Keratinocyte (primary cell): ENCODE results near the gene AP4M1. TPM values are rescaled to one million over a fixed set of nuclear protein-coding genes. Genes with fewer than 3 reads are reported as not detected.

Source experiments
- DNase-seq: peaks from one replicate; pipeline ENCODE4 v3.0.0-alpha.2; 2011; ENCODE audit warnings: low read depth, missing footprints, low spot score
- FAIRE-seq: peaks from 2 replicates; lab custom pipeline; 2011; peaks lifted over from hg19 to GRCh38; lab: Jason Lieb, UNC
- H2AFZ ChIP-seq: 2 replicates; pipeline ENCODE4 v1.6.0; 2012; ENCODE audit warnings: low read length, control low read depth, inconsistent platforms; ENCODE audit not compliant: control insufficient read depth
- H3K27ac ChIP-seq: 2 replicates; pipeline ENCODE4 v1.5.1; 2011; ENCODE audit warnings: low read length; ENCODE audit not compliant: control insufficient read depth, insufficient read depth
- H3K27me3 ChIP-seq: 3 replicates; pipeline ENCODE4 v1.6.0; 2011; ENCODE audit warnings: low read length; ENCODE audit not compliant: control insufficient read depth, insufficient read depth; ENCODE audit errors: extremely low read depth
- H3K36me3 ChIP-seq, 2 experiments: 2 replicates in 1 of 2; 3 replicates in 1 of 2; pipeline ENCODE4 v1.5.1; 2011; ENCODE audit warnings: low read length in 2 of 2, mild to moderate bottlenecking in 1 of 2; ENCODE audit not compliant: control insufficient read depth in 2 of 2, insufficient read depth in 2 of 2; ENCODE audit errors: extremely low read depth in 1 of 2
- H3K4me1 ChIP-seq: 3 replicates; pipeline ENCODE4 v1.5.1; 2011; ENCODE audit warnings: low read length; ENCODE audit not compliant: control insufficient read depth, insufficient read depth; ENCODE audit errors: extremely low read depth
- H3K4me2 ChIP-seq: 3 replicates; pipeline ENCODE4 v1.6.0; 2011; ENCODE audit warnings: low read depth, low read length; ENCODE audit not compliant: control insufficient read depth, insufficient read depth; ENCODE audit errors: extremely low read depth
- H3K4me3 ChIP-seq, 3 experiments: fragments of 200-600 bp in 1 of 3; sonication (generic) in 1 of 3; 2 replicates in 2 of 3; 3 replicates in 1 of 3; pipeline ENCODE4 v1.5.1; 2011 to 2016; ENCODE audit warnings: low read length in 3 of 3, mild to moderate bottlenecking in 3 of 3, control low read depth in 2 of 3, inconsistent platforms in 1 of 3, low read depth in 1 of 3, mixed read lengths in 1 of 3, mixed run types in 1 of 3, moderate library complexity in 1 of 3; ENCODE audit not compliant: control insufficient read depth in 2 of 3, insufficient read depth in 2 of 3; ENCODE audit errors: extremely low read depth in 1 of 3
- H3K79me2 ChIP-seq: 2 replicates; pipeline ENCODE4 v1.6.0; 2012; ENCODE audit warnings: low read length; ENCODE audit not compliant: control insufficient read depth, insufficient read depth
- H3K9ac ChIP-seq: 3 replicates; pipeline ENCODE4 v1.6.0; 2011; ENCODE audit warnings: low read length; ENCODE audit not compliant: control insufficient read depth, insufficient read depth; ENCODE audit errors: extremely low read depth
- H3K9me1 ChIP-seq: 3 replicates; pipeline ENCODE4 v1.6.0; 2011; ENCODE audit warnings: low read length; ENCODE audit not compliant: control insufficient read depth, insufficient read depth; ENCODE audit errors: extremely low read depth
- H3K9me3 ChIP-seq: 2 replicates; pipeline ENCODE4 v1.5.1; 2012; ENCODE audit warnings: low read depth, low read length; ENCODE audit not compliant: control insufficient read depth
- H4K20me1 ChIP-seq: 3 replicates; pipeline ENCODE4 v1.6.0; 2011; ENCODE audit warnings: low read length; ENCODE audit not compliant: control insufficient read depth, insufficient read depth; ENCODE audit errors: extremely low read depth
- CTCF ChIP-seq, 3 experiments: IDR thresholded peaks in 1 of 3; conservative IDR thresholded peaks in 1 of 3; optimal IDR thresholded peaks in 1 of 3; 2 replicates in 2 of 3; 3 replicates in 1 of 3; pipeline versions ENCODE3 to v1.5.1; 2011; ENCODE audit warnings: low read length in 3 of 3, mild to moderate bottlenecking in 3 of 3, moderate library complexity in 2 of 3, control low read depth in 1 of 3, inconsistent platforms in 1 of 3; ENCODE audit not compliant: insufficient read depth in 2 of 3; ENCODE audit errors: extremely low read depth in 1 of 3
- EZH2 ChIP-seq: IDR thresholded peaks from one replicate; pipeline ENCODE4 v1.6.1; 2012; ENCODE audit warnings: inconsistent platforms, mild to moderate bottlenecking, low read length, moderate library complexity
- dilution Hi-C: fragments of 300-500 bp; cut with MboI; formaldehyde crosslinking; loops from one replicate; pipeline ENCODE4 v1.7.0; 2020; ENCODE audit warnings: low sequenced_read_pairs; ENCODE audit not compliant: extremely low pct_ligation_motif_present
- polyA plus RNA-seq, 5 experiments: library from polyadenylated mRNA; depleted of rRNA in 3 of 5; stranded (reverse) in 3 of 5; stranded (forward) in 1 of 5; unstranded in 1 of 5; fragments of >200 nt; gene quantifications; 1 replicate in 1 of 5; 2 replicates in 3 of 5; 3 replicates in 1 of 5; pipeline versions ENCODE4 v1.2.1 to v1.2.3, GENCODE V29; 2011 to 2012; ENCODE audit warnings: missing spikeins in 2 of 5, low read depth in 1 of 5, low replicate concordance in 1 of 5

AP4M1 gene
- polyA plus RNA-seq, 1 donor (not counting 4 experiments of a cell fraction or from before 2014, with no cell fraction given): 14.2 TPM

- peaks cover 4% of the 10 kb centered on the region for H3K79me2 ChIP-seq
- no peak overlapping the region for H3K4me2 ChIP-seq
- H3K9me1 ChIP-seq: no peaks in the 10 kb centered on the region
- dilution Hi-C loops: no loop called here
- H3K4me1 ChIP-seq: peaks cover 4% of the 10 kb centered on the region
- no peaks in the 10 kb centered on the region for H4K20me1 ChIP-seq
- H3K27ac ChIP-seq: no peak overlapping the region
- no peak overlapping the region for H2AFZ ChIP-seq
- no peak for DNase-seq
- H3K27me3 ChIP-seq: no peaks in the 10 kb centered on the region
- no peaks in the 10 kb centered on the region for H3K9me3 ChIP-seq
- H3K4me3 ChIP-seq: no peak overlapping the region
- TF ChIP-seq EZH2 (no peak), CTCF (optimal IDR thresholded peaks at IDR 0.05 in 1 of 3, IDR thresholded peaks at IDR 0.05 in 1 of 3, conservative IDR thresholded peaks at IDR 0.05 in 1 of 3; ENCODE audit: extremely low read depth in 1 of 3, insufficient read depth in 2 of 3, low read length in 3 of 3) (no peak)
- no peak overlapping the region for H3K9ac ChIP-seq
- FAIRE-seq: no peak
- H3K36me3 ChIP-seq: peaks cover 10 to 45% of the 10 kb centered on the region in 2 experiments
Observed at GRCh38 chr7:100107125-100107737, 5.8 kb downstream of the AP4M1 start.

DNA sequence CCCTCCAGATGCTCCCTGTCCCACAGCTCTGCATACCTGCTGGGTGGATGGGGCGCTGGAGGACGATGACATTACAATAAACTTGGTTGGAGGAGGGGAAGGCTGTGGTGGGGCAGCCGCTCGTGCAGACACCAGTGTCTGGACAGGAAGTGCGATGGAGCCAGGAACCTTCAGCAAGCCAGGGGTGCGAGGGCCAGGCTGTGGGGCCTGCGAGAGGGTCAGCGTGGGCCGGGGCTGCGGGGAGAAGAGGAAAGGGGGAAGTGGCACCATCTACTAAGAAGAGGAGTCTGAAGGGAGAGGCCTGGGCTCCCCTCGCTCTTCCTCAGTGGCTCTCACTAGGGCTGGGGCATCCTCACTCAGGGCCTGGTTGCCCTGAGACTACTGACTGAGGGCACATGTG, 6.4 kb downstream of the AP4M1 start:
- Histone ChIP-seq H3K4me2 (no peak overlapping the region), H3K4me3 (no peak overlapping the region), H3K27me3 (no peaks in the 10 kb centered on the region), H3K27ac (no peak overlapping the region), H3K79me2 (no peaks in the 10 kb centered on the region), H3K4me1 (no peaks in the 10 kb centered on the region), H3K9me1 (no peaks in the 10 kb centered on the region), H3K36me3 (peaks cover 10 to 46% of the 10 kb centered on the region in 2 experiments), H3K9me3 (no peaks in the 10 kb centered on the region), H3K9ac (no peak overlapping the region), H2AFZ (no peak overlapping the region), H4K20me1 (no peaks in the 10 kb centered on the region)
- dilution Hi-C loops: no loop called here
- FAIRE-seq (no peak), DNase-seq (no peak)
- TF ChIP-seq EZH2 (no peak), CTCF (optimal IDR thresholded peaks at IDR 0.05 in 1 of 3, IDR thresholded peaks at IDR 0.05 in 1 of 3, conservative IDR thresholded peaks at IDR 0.05 in 1 of 3; ENCODE audit: extremely low read depth in 1 of 3, insufficient read depth in 2 of 3, low read length in 3 of 3) (no peak)
